Ascending aorta (tissue), 2 donors: ENCODE measurements around the gene CACNA2D3. TPM values are rescaled to one million over a fixed set of nuclear protein-coding genes. Genes with fewer than 3 reads are reported as not detected.

Experiments
- DNase-seq, 2 donors: peaks; one replicate each; pipeline ENCODE4 v3.0.0-alpha.2; 2019; ENCODE audit warnings: low spot score in 2 of 2
- H3K27ac ChIP-seq, 2 donors: fragments of 200-600 bp; sonication (generic); one replicate each; pipeline ENCODE4 v1.5.1; 2016 to 2017; ENCODE audit warnings: mild to moderate bottlenecking in 1 of 2
- H3K27me3 ChIP-seq: fragments of 200-600 bp; sonication (generic); one replicate; pipeline ENCODE4 v1.5.1; 2017
- H3K36me3 ChIP-seq, 2 donors: fragments of 200-600 bp; sonication (generic); one replicate each; pipeline ENCODE4 v1.5.1; 2016
- H3K4me1 ChIP-seq, 2 donors: fragments of 200-600 bp; sonication (generic); one replicate each; pipeline ENCODE4 v1.5.1; 2016 to 2017; ENCODE audit warnings: mild to moderate bottlenecking in 1 of 2
- H3K4me3 ChIP-seq, 2 donors: fragments of 200-600 bp; sonication (generic); one replicate each; pipeline ENCODE4 v1.5.1; 2016 to 2017; ENCODE audit warnings: mild to moderate bottlenecking in 1 of 2
- H3K9me3 ChIP-seq, 2 donors: fragments of 200-600 bp; sonication (generic); one replicate each; pipeline ENCODE4 v1.5.1; 2016
- intact Hi-C: fragments of 100-400 bp; cut with DNase I; formaldehyde crosslinking; loops from one replicate; pipeline ENCODE4 v1.15.1; 2023
- total RNA-seq: library from RNA; depleted of rRNA; stranded (reverse); fragments of >200 nt; gene quantifications from one replicate; pipeline ENCODE4 v1.1.0, GENCODE V29; 2016
- TF ChIP-seq, protein P1 (sequence below), 3 experiments: fragments of 200-600 bp in 2 of 3; fragments of 450-650 bp in 1 of 3; sonication (generic) in 2 of 3; IDR thresholded peaks; one replicate each; pipeline ENCODE4 v1.5.1; 2016 to 2019; ENCODE audit warnings: antibody characterized with exemption in 3 of 3, mild to moderate bottlenecking in 1 of 3, moderate library complexity in 1 of 3

CACNA2D3 gene
- total RNA-seq, 1 donor from 2014 or later, result not detected

DNA sequence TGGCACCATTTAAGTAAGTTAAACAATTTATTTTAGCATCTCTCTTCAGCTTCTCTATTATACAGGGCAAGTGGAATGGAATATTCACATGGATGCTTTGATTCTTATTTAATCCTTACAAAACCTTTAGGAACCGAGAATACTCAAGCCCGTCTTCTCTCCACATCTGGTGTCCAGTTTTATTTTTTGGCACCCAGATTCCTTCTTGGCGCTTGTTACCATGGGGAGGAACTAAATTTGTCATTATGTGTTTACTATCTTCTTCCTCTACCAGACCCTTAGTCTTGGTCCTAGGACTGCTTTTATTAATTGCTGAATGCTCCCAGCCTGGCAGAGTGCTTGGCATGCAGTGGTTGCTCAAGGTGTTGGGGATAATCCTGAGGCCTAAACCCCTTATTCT is 138.8 kb downstream of the CACNA2D3 start:
- intact Hi-C loops, result no loop called here
- Histone ChIP-seq H3K36me3 (no peaks in the 10 kb centered on the region), H3K4me3 (no peak overlapping the region), H3K27me3 (no peaks in the 10 kb centered on the region), H3K4me1 (no peaks in the 10 kb centered on the region), H3K9me3 (peaks cover 0 to 4% of the 10 kb centered on the region in 2 donors), H3K27ac (no peak overlapping the region)
- no peak for DNase-seq
- TF ChIP-seq, protein P1, sequence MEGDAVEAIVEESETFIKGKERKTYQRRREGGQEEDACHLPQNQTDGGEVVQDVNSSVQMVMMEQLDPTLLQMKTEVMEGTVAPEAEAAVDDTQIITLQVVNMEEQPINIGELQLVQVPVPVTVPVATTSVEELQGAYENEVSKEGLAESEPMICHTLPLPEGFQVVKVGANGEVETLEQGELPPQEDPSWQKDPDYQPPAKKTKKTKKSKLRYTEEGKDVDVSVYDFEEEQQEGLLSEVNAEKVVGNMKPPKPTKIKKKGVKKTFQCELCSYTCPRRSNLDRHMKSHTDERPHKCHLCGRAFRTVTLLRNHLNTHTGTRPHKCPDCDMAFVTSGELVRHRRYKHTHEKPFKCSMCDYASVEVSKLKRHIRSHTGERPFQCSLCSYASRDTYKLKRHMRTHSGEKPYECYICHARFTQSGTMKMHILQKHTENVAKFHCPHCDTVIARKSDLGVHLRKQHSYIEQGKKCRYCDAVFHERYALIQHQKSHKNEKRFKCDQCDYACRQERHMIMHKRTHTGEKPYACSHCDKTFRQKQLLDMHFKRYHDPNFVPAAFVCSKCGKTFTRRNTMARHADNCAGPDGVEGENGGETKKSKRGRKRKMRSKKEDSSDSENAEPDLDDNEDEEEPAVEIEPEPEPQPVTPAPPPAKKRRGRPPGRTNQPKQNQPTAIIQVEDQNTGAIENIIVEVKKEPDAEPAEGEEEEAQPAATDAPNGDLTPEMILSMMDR (IDR thresholded peaks at IDR 0.05), result no peak

DNA sequence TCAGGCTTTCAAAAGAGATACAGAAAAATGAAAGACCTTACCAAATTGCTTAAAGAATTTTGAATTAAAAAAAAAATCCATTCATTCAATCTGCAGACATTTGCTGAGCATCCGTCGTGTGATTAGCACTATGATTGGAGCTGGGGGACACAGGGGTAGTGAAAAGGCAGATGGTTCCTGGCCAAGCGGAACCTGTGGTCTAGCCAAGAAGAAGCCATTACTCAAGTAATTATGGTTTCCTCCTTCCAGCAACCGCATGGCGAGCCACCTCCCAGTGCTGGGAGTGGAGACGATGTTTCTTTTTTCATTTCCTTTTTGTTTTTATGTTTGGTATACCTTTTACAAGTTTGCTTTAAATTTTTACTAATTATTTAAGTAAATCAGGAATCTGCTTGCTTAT is 140.2 kb downstream of the CACNA2D3 start:
- Histone ChIP-seq H3K4me1 (no peaks in the 10 kb centered on the region), H3K36me3 (no peaks in the 10 kb centered on the region), H3K9me3 (peaks cover 0 to 4% of the 10 kb centered on the region in 2 donors), H3K27ac (no peak overlapping the region), H3K4me3 (no peak overlapping the region), H3K27me3 (no peaks in the 10 kb centered on the region)
- intact Hi-C loops, result no loop called here
- no peak for DNase-seq
- TF ChIP-seq, protein P1 (IDR thresholded peaks at IDR 0.05), result no peak

DNA sequence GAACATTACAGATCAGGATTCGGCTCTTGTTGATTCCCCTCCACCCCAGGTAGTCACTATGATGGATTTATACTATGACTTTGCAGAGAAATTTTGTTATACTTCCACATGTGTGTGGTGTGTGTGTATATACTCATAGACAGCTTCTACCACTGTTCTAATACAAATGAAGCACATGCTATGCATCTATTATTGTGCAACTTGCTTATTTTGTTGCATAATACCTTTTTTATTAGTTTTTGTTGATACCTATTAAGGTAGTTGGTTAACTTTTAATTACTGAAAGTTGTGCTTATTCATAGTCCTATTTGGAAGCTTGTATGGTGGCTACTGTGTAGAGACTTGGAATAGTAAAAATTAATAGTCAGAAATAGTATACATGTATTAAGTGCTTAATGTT is 140.6 kb downstream of the CACNA2D3 start:
- H3K36me3 ChIP-seq, result no peaks in the 10 kb centered on the region
- intact Hi-C loops, result no loop called here
- no peaks in the 10 kb centered on the region for H3K4me1 ChIP-seq
- TF ChIP-seq, protein P1 (IDR thresholded peaks at IDR 0.05), result no peak
- H3K9me3 ChIP-seq, result peaks cover 0 to 4% of the 10 kb centered on the region in 2 donors
- no peaks in the 10 kb centered on the region for H3K27me3 ChIP-seq
- no peak overlapping the region for H3K27ac ChIP-seq
- H3K4me3 ChIP-seq, result no peak overlapping the region
- DNase-seq, result no peak

DNA sequence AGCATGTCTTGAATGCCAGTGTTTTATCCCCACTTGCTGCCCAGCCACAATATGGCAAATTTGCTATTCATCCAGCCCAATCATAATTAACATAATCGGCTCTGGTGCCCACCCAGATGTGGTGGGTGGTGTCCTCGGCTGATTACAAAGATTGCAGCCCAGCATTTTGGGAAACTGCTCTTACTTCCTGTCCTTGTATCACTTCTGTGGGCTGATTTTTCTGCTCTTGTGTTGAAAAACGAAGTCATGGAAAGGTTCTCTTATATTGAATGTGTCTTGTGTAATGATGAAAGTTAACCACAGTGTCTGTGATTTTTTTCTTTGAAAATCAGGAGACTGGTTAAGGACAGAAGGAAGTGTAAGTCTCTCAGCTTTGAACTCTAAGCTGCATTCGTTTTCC is 141.7 kb downstream of the CACNA2D3 start:
- TF ChIP-seq, protein P1 (IDR thresholded peaks at IDR 0.05), result no peak
- Histone ChIP-seq H3K36me3 (no peaks in the 10 kb centered on the region), H3K9me3 (peaks cover 0 to 4% of the 10 kb centered on the region in 2 donors), H3K4me1 (no peaks in the 10 kb centered on the region), H3K27me3 (no peaks in the 10 kb centered on the region), H3K4me3 (no peak overlapping the region), H3K27ac (no peak overlapping the region)
- intact Hi-C loops, result no loop called here
- no peak for DNase-seq

DNA sequence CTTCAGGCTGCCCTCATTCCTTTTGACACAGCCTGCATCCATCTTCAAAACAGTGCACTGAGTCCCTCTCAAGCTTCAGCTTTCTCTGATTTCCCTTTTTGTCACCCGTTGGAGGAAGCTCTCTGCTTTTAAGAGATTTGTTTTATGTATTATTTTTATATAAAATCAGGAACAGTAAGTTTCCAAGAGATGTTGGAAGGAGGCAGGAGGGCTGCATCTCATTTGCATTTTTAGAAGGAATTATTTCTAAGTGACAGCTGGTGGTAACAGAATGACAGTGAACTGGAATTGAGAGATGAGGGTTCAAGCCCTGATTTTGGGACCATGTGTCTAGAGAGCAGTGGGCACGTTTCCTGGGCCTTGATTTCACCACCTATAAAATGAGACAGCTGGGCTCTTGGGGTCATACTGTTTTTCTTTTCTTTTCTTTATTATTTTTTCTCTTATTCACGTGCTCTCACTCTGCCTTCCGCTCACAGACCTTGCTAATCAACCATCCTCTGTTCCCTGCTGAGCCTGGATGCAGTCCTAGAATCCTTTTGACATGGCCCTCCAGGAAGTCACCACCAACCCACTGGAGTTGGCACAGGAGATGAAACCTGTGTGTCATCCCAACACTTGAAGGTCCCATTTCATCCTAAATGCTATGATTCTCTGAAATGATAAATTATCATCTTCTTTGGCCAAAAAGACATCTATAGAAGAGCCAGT is 148.6 kb downstream of the CACNA2D3 start:
- H3K9me3 ChIP-seq, result no peaks in the 10 kb centered on the region
- H3K36me3 ChIP-seq, result no peaks in the 10 kb centered on the region
- TF ChIP-seq, protein P1 (IDR thresholded peaks at IDR 0.05), result no peak
- no peak for DNase-seq
- intact Hi-C loops, result no loop called here
- no peaks in the 10 kb centered on the region for H3K4me1 ChIP-seq
- no peaks in the 10 kb centered on the region for H3K27me3 ChIP-seq
- H3K4me3 ChIP-seq, result no peak overlapping the region
- H3K27ac ChIP-seq, result no peak overlapping the region
